ENCODE results near the gene CNBD2.

CNBD2 gene

DNA sequence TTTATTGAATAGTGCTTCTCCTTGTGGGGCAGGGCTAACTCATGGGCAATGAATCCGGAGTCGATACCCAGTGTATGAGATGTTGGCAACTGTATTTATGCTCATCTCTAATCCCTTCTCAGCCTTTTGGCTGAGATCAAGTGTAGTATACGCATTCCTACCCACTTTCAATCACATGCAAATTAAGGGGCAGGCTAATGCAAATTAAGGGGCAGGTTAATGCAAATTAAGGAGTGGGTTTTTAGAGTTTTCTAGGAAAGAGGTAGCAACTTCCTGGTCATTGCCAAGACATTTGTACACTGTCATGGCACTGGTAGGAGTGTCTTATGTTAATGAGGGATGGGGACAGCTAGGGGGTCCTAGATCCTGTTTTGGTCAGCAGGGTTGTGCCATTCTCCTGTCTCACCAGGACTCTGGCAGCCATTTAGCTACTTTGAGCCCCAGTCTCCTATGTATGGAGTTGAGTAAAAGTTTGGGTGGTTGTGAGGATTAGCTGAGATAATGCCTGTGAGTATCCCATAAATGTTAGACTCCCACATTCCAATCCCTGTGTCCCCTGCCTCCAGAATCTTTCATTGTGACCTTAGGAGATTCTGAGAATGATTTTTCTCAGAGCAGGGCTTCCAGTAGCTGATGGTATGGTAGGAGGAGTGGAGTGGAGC lies at the start of gene CNBD2:
Gene CNBD2, plus strand, starts transcription at position 612 of the 662 bp plus-strand sequence. CDS start 173 bp downstream, outside the sequence.
- TF ChIP-seq, protein P1, sequence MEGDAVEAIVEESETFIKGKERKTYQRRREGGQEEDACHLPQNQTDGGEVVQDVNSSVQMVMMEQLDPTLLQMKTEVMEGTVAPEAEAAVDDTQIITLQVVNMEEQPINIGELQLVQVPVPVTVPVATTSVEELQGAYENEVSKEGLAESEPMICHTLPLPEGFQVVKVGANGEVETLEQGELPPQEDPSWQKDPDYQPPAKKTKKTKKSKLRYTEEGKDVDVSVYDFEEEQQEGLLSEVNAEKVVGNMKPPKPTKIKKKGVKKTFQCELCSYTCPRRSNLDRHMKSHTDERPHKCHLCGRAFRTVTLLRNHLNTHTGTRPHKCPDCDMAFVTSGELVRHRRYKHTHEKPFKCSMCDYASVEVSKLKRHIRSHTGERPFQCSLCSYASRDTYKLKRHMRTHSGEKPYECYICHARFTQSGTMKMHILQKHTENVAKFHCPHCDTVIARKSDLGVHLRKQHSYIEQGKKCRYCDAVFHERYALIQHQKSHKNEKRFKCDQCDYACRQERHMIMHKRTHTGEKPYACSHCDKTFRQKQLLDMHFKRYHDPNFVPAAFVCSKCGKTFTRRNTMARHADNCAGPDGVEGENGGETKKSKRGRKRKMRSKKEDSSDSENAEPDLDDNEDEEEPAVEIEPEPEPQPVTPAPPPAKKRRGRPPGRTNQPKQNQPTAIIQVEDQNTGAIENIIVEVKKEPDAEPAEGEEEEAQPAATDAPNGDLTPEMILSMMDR (conservative IDR thresholded peaks at IDR 0.05; ENCODE audit: control insufficient read depth, insufficient read depth, low read depth, low read length), result no peak
- H3K4me3 ChIP-seq (ENCODE audit: control insufficient read depth, low read depth, low read length), result no peak within 1 kb of the TSS
- no peak for DNase-seq (ENCODE audit: low read depth)

DNA sequence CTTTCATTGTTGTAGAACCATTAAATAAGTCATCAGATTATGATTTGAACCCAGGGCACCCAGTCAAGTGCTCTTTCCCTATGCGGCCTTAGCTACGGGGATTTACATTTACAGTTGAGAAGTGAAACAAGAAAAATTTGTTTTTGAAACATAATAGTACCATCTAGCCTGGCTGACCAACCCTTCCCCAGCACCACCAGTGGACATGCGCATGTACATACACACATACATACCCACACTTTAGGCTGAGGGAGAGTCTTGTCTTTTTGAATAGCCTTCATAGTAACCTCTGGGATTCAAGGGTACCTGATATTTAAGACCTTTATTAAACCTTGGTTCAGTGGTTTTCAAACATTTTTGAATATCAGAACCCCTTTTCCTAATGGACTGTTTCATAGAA lies 47.9 kb upstream of the CNBD2 start:
- H3K4me3 ChIP-seq (ENCODE audit: control insufficient read depth, low read depth, low read length), result no peak overlapping the region
- TF ChIP-seq, protein P1 (conservative IDR thresholded peaks at IDR 0.05; ENCODE audit: control insufficient read depth, insufficient read depth, low read depth, low read length), result no peak
- DNase-seq (ENCODE audit: low read depth), result no peak

DNA sequence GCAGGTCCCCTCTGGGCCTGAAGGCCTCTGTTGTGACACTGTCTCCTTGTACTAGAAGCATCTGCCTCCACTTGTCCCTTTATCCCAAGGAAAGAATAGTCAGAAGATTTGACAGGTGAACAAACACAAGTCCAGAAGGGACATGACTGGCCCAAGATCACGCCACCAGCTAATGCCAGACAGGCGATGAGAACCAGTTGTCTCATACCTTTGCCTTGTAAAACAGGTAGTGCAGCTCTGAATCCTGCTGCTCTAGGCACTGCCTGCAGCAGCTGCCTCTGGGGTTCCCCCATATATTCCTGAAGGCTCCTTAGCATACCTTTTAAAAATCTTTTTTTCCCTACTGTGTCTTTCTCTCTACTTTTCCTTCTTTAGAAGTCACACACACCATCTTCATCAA lies 39.1 kb upstream of the CNBD2 start:
- TF ChIP-seq, protein P1 (conservative IDR thresholded peaks at IDR 0.05; ENCODE audit: control insufficient read depth, insufficient read depth, low read depth, low read length), result no peak
- DNase-seq (ENCODE audit: low read depth), result no peak

DNA sequence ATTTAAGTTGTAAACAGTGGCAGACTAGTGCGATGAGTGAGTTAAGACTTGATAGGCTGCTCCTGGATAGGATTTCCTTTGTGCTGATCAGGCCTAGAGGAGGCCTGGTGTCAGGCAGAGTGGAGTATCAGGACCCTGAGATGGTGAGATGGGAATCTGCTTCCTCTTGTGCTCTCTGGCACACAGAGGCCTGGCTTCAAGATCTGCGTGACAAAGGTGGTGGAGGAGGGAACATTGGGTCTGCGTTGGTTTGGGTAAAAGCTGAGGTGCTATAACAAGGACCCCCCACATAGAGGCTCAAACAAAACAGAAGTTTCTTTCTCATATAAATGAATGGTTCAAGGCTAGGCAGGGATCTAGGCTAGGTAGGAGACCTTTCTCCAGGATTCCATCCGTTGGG lies 34.3 kb upstream of the CNBD2 start:
- TF ChIP-seq, protein P1 (conservative IDR thresholded peaks at IDR 0.05; ENCODE audit: control insufficient read depth, insufficient read depth, low read depth, low read length), result no peak

More for the DNA sequence above, 39.1 kb upstream of the CNBD2 start:
- H3K4me3 ChIP-seq (ENCODE audit: control insufficient read depth, low read depth, low read length), result no peak overlapping the region

DNA sequence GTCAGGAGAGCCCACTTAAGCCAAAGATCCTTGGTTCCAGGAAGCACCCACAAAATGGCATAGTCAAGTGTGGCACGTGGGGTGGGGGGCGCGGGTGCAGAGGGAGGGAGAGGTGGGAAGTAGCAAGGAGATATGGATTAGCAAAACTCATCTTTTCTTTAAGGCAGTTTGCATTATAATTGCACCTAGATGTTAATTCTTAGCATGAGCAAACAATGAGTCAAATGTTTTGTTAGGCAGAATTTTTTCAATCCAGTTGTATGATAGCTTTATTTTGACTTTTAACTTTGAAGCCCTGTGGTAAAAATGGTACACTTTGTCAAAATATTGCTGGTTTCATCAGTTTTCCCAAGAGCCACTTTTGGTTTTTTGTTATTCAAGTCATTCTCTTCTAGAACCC lies 29.1 kb upstream of the CNBD2 start:
- TF ChIP-seq, protein P1 (conservative IDR thresholded peaks at IDR 0.05; ENCODE audit: control insufficient read depth, insufficient read depth, low read depth, low read length), result no peak
- DNase-seq (ENCODE audit: low read depth), result no peak
- H3K4me3 ChIP-seq (ENCODE audit: control insufficient read depth, low read depth, low read length), result no peak overlapping the region

More for the DNA sequence above, 34.3 kb upstream of the CNBD2 start:
- H3K4me3 ChIP-seq (ENCODE audit: control insufficient read depth, low read depth, low read length), result no peak overlapping the region
- DNase-seq (ENCODE audit: low read depth), result no peak

DNA sequence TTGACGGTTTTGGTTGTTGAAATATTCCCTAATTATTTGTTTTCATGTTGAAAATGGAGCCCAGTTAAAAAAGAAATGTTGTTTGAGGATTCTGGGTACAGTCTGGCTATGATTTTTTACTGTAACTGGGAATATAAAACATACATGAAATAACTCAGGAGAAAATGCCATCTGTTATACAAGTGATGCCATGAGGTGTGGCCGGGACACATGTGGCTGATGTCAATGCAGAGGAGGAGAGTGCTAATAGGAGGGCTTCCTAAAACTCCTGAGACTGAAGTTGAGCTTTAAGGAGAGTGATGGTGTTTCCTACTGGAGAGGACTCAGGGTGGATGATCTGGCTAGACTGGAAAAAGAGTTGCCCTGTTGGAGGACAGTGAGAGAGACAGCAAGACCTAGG lies 26.8 kb upstream of the CNBD2 start:
- H3K4me3 ChIP-seq (ENCODE audit: control insufficient read depth, low read depth, low read length), result no peak overlapping the region
- TF ChIP-seq, protein P1 (conservative IDR thresholded peaks at IDR 0.05; ENCODE audit: control insufficient read depth, insufficient read depth, low read depth, low read length), result no peak
- DNase-seq (ENCODE audit: low read depth), result no peak

Data from fibroblast of mammary gland (primary cell).